Keratinocyte (primary cell): ENCODE data around the gene RPL39L.

Experiments used
- EZH2 ChIP-seq: IDR thresholded peaks from one replicate; pipeline ENCODE4 v1.6.1; 2012; ENCODE audit warnings: inconsistent platforms, mild to moderate bottlenecking, low read length, moderate library complexity
- TF ChIP-seq, protein P1 (sequence below), 3 experiments: IDR thresholded peaks in 1 of 3; conservative IDR thresholded peaks in 1 of 3; optimal IDR thresholded peaks in 1 of 3; 2 replicates in 2 of 3; 3 replicates in 1 of 3; pipeline versions ENCODE3 to v1.5.1; 2011; ENCODE audit warnings: low read length in 3 of 3, mild to moderate bottlenecking in 3 of 3, moderate library complexity in 2 of 3, control low read depth in 1 of 3, inconsistent platforms in 1 of 3; ENCODE audit not compliant: insufficient read depth in 2 of 3; ENCODE audit errors: extremely low read depth in 1 of 3

DNA sequence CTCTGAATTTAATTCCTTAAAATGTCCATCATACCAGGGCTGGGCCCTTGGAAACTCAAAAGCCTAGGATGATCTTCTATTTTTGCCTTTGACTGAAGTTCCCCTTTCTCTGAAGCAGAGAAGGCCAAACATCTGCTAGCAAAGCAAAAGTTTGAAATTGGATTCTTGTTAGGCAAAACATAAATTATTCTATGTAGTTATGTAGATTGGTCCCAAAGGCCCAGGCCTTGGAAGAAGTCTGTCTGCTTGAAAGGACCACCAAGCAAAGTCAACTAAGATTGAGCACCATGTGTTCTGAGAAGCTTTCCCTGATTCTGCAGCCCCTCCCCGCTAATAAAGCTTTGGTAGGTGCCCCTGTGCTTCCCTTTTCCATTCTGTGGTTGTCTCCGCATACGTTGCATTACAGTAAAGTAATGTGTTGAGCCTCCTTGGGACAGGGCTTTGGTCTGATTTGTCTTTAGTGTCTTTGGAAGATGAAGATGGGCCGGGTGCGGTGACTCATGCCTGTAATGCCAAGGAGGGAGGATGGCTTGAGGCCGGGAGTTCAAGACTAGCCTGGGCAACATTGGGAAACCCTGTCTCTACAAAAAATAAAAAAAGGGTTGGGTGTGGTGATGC, 56.4 kb downstream of the RPL39L start:
- TF ChIP-seq, protein P1, sequence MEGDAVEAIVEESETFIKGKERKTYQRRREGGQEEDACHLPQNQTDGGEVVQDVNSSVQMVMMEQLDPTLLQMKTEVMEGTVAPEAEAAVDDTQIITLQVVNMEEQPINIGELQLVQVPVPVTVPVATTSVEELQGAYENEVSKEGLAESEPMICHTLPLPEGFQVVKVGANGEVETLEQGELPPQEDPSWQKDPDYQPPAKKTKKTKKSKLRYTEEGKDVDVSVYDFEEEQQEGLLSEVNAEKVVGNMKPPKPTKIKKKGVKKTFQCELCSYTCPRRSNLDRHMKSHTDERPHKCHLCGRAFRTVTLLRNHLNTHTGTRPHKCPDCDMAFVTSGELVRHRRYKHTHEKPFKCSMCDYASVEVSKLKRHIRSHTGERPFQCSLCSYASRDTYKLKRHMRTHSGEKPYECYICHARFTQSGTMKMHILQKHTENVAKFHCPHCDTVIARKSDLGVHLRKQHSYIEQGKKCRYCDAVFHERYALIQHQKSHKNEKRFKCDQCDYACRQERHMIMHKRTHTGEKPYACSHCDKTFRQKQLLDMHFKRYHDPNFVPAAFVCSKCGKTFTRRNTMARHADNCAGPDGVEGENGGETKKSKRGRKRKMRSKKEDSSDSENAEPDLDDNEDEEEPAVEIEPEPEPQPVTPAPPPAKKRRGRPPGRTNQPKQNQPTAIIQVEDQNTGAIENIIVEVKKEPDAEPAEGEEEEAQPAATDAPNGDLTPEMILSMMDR (optimal IDR thresholded peaks at IDR 0.05 in 1 of 3, IDR thresholded peaks at IDR 0.05 in 1 of 3, conservative IDR thresholded peaks at IDR 0.05 in 1 of 3; ENCODE audit: extremely low read depth in 1 of 3, insufficient read depth in 2 of 3, low read length in 3 of 3) = no peak
- no peak for TF ChIP-seq EZH2
